HG02678 (cell line): ENCODE measurements around the gene TGM1.

Source experiments
- ATAC-seq: cut with Tn5 transposase; IDR thresholded peaks from one replicate; pipeline ENCODE4 v1.9.1; 2021; ENCODE audit warnings: mild to moderate bottlenecking, moderate library complexity; ENCODE audit not compliant: unreplicated experiment

TGM1 gene

DNA sequence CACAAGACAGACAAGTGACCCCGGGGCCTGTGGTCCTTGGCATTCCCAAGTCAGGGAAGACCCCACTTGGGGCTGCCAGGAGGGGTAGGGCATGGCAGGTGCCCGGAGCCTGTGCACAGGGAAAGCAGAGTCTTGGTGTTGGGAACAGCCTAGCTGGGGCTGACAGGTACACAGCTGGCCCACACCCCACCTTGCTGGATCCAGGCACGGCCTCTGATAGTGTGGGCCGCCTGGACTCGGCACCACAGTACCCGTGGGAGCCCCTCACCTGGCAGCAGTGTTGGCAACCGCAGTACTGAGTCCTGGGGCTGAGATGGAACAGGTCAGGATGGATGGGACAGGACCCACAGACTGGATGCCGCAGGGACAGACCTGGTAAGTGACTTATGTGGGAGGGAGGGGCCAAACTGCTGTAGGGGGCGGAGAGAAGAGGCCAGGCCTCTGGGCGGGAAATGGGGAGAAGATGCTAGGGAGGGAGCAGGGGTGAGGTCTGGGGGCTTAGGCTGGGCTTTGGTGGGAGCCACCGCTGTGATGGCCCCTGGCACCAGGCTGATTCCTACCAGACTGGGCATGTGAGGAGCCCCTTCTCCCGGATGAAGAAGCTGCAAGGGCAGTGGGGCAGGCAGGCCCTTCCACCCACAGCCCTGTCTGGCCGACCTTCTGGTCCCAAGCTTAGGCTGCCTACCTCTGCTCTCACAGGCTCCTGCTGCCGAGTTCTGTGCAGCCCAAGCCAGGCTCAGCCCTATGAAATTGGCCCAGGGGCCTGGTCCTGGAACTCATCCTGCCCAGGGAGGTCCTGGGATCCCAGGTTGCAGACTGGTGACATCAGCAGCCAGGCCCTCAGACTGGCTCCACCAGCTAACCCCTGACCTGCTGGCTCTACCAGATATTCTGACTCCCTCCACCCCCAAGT, at the start of gene TGM1:
Gene TGM1 (minus strand): TSS at position 357 of the 913 bp plus-strand sequence. CDS start 825 bp downstream, outside the sequence.
- ATAC-seq = no peak

- ATAC-seq = no peak
Measured at GRCh38 chr14:24311837-24312615, 49.0 kb upstream of the TGM1 start.

DNA sequence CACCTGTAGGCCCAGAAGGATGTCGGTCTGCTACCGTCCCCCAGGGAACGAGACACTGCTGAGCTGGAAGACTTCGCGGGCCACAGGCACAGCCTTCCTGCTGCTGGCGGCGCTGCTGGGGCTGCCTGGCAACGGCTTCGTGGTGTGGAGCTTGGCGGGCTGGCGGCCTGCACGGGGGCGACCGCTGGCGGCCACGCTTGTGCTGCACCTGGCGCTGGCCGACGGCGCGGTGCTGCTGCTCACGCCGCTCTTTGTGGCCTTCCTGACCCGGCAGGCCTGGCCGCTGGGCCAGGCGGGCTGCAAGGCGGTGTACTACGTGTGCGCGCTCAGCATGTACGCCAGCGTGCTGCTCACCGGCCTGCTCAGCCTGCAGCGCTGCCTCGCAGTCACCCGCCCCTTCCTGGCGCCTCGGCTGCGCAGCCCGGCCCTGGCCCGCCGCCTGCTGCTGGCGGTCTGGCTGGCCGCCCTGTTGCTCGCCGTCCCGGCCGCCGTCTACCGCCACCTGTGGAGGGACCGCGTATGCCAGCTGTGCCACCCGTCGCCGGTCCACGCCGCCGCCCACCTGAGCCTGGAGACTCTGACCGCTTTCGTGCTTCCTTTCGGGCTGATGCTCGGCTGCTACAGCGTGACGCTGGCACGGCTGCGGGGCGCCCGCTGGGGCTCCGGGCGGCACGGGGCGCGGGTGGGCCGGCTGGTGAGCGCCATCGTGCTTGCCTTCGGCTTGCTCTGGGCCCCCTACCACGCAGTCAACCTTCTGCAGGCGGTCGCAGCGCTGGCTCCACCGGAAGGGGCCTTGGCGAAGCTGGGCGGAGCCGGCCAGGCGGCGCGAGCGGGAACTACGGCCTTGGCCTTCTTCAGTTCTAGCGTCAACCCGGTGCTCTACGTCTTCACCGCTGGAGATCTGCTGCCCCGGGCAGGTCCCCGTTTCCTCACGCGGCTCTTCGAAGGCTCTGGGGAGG, 47.9 kb upstream of the TGM1 start, which contains the start of gene LTB4R:
Gene LTB4R (plus strand): TSS at position 857 of the 959 bp plus-strand sequence. CDS start 4,150 bp downstream, outside the sequence.
- ATAC-seq = peak; percentile 55

GRCh38 chr14:24310265-24310645, 47.3 kb upstream of the TGM1 start:
- no peak for ATAC-seq

DNA sequence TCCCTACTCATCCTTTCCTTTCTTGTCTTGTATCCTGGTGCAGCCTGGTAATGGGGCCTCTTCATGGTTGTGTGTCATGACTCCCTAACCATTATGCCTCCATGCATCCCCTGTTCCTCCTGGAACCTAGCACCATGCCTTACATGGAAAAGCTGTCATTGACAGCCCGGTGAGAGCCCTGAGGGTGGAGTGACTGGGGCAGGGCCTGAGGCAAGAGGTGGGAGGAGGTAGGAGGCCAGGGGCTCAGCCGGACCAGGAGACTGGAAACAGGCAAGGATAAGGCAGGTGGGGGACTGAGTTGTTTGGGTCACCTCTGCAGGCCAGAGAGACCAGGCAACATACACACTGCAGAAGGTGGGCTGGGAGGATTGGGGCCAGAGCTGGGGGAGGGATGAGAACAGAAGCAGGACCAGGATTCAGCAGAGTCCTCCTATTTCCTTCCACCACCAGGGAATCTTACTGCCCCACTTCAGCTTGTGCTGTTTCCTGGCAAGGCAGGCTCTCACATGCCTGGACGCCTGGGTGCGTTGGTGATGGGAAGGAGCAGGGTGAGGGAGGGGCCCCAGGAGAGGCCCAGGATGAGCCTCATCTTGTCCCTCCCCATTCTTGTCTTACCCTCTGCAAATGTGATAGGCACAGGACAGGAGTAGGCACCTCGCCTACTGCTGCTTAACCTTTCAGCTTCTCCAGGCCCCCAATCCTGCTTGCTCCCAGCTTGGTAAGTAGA, 46.7 kb upstream of the TGM1 start, which contains the start of gene LTB4R2:
Gene LTB4R2 (plus strand): TSS at position 603 of the 727 bp plus-strand sequence. CDS start 525 bp downstream, outside the sequence.
- ATAC-seq = no peak

DNA sequence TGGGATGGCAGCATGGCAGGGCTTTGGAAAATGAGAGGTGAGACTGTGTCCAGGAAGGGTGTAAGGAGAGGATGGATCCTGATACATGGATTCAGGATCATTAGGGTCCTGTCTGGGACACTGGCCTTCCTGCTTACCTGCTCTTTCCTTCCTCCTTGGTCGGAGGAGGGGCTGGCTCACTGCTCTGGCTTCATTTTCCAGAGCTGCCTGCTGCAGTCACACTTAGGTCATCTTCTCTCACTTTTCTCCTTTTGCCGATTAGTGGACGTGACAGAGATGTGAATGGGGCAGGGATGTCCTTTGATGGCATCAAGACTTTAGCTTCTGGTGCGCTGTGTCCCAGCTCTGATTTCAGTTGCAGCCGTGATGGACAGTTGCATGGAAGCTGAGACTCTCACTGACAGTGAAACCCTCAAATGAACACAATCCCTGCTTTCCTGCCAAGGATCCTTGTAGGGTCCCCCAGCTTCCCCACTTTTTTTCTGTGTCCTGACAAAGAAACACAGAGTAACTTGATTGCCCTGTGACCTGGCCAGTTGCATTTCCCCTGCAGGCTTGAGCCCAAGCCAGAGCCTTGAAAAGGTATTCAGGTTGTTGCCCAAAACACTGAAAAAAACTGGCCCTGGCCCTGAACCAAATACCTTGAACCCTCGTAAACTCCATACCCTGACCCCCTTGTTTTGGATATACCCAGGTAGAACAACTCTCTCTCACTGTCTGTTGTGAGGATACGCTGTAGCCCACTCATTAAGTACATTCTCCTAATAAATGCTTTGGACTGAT, 45.6 kb upstream of the TGM1 start:
- ATAC-seq = no peak

- no peak for ATAC-seq
Measured at GRCh38 chr14:24307575-24308341, 44.8 kb upstream of the TGM1 start, which contains the start of gene CIDEB. Gene CIDEB, minus strand, starts transcription at chr14:24307977. Its CDS starts 119 bp downstream, at chr14:24307858.

DNA sequence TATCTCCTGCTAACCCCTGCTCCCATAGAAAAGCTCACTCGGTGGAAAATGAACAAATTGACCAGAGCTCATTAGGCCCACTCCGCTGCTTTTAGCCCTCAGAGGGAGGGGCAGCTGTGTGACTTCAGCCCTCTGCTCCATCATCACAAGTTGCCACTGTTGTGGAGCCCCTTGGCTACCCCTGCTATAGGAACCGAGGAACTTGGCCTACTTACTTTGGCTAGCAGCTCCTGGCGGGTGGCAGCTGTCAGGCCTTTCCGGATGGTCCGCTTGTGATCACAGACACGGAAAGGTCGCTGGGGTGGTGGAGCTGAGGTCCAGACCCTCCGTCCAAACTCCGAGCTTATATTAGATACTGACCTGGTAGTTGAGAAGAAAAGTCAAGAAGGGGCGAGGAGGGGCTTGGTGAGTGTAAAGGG, 44.2 kb upstream of the TGM1 start:
- no peak for ATAC-seq

- ATAC-seq = no peak
Measured at GRCh38 chr14:24304019-24304387, 41.0 kb upstream of the TGM1 start.

GRCh38 chr14:24300326-24300980, 37.5 kb upstream of the TGM1 start:
- no peak for ATAC-seq

DNA sequence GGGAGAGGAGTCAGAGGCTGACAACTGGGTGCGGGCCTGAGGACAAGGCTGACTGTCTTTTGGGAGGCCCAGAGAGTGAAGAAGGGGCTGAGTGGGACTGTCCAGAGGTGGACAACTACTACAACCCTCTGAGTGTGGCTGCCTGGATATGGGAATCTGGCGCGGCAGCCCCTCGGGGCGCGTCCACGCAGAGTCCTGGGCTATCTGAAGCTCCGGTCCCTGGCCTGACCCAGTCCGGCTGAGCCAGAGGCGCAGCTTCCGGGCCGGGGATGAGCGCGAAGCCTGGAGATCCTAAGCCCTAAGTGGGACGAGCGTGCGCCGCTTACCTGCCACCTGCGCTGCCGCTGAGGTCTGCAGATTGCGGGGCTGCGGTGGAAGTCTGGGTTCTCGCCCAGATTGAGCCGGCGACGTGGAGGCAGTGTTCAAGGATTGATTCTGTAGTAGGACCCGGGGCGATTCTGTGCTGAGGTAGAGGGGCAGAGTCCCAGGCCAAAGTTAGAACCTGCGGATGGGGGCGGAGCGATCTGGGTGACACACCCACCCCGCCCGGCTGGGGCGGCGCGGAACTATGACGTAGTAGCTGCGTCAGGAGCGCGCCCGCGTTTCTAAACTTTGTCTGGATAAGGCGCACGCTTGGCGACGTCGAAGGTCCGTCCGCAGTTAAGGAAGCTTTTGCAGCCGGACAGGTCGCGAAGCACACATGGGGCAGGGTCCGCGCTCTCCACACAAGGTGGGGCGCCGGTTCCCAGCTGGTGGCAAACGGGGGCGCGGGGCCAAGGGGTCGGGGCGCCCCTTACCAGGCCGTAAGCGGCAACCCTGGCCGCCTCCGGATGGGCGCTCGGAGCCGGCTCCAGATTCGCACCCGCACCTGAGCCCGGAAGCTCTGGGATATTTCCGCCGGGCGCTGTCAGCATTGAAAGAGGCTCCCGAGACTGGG, 36.5 kb upstream of the TGM1 start, which contains the start of the genes DHRS1 and NOP9:
Gene DHRS1 (minus strand): TSS at position 526 of the 937 bp plus-strand sequence. CDS start 674 bp downstream, outside the sequence.
Gene NOP9 (plus strand): TSS at position 596 of the 937 bp plus-strand sequence. CDS start 105 bp downstream, at position 701.
- peak; percentile 75 for ATAC-seq

DNA sequence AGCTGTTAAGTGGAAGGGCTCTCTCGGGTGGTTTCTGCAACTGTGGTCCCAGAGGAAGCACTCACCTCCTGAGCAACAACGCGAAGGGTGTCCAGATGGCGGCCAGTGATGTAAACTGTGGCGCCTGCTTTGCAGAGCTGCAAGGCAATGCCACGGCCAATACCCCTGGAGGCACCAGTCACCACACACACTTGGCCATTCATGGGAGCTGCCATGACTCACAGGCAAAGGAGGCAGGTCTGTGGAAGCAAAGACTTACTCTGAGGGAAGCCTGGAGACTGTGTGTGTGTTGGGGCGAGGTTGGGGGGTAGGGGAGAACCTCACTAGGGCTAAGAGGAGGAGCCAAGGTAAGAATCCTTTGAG, 35.9 kb upstream of the TGM1 start:
- no peak for ATAC-seq

- peak; percentile 21 for ATAC-seq
Measured at GRCh38 chr14:24297190-24297964, 34.4 kb upstream of the TGM1 start.

- ATAC-seq = peak; percentile 51
Measured at GRCh38 chr14:24296341-24297157, 33.6 kb upstream of the TGM1 start.

- ATAC-seq = no peak
Measured at GRCh38 chr14:24293525-24293924, 30.5 kb upstream of the TGM1 start.
